ENCODE data around the gene IL3. TPM values are rescaled to one million over a fixed set of nuclear protein-coding genes. Genes with fewer than 3 reads are reported as not detected.

IL3 gene
- total RNA-seq, 4 donors from 2014 or later = not detected

DNA sequence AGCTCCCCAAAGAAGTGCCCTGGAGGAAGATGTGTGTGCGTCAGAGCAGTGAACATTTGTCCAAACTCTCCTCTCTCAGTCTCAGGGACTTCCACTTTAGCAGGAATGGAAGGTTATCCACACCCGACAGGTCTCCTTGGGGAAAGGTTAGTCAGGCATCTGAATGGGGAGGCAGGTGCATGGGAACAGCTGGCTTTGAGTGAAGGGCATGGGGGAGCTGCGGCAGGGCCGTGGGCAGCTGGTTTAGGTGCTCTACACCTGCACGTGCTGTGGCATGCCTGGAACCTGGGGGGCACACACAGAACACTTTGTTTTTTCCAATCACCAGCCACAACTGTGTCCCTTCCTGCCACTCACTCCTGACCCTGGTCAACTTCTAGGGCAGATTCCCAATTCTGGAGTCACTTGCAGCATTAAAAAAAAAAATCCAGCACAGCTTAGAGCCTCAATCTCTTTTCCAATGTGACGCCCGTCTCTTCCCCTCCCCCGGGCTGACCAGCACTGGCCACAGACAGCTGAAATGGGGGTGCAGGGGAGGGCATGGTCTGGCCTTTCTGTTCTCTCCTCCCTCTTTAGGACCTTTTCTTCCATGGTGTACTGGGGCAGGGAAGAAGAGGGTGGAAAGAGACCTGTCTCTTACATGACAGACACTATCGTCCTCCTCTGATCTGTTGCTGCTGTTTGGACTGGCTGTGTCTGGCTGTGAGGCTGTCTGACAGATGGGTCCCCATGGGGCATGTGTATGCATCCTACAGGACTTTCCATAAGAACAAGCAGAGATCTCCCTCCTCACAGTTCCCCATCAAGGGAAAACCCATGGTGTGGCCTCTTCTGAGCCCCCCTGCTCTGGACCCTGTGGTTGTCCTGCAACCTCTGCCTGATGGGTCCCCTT lies 9.5 kb upstream of the IL3 start:
- DNase-seq = no peak
- intact Hi-C loops (cut with DNase I) = no loop called here
- 79 to 82% methylated on average over 6 to 8 of the region's 9 CpGs for WGBS, 2 donors
- no peaks in the 10 kb centered on the region for H3K4me1 ChIP-seq
- H3K4me3 ChIP-seq = no peak overlapping the region
- H3K36me3 ChIP-seq = no peaks in the 10 kb centered on the region
- H3K27me3 ChIP-seq = peaks cover 0 to 4% (median 0%) of the 10 kb centered on the region in 4 donors
- H3K9me3 ChIP-seq = no peaks in the 10 kb centered on the region
- no peak overlapping the region for H3K27ac ChIP-seq
- TF ChIP-seq CTCF (IDR thresholded peaks at IDR 0.05) (no peak), POLR2A (IDR thresholded peaks at IDR 0.05) (no peak)

DNA sequence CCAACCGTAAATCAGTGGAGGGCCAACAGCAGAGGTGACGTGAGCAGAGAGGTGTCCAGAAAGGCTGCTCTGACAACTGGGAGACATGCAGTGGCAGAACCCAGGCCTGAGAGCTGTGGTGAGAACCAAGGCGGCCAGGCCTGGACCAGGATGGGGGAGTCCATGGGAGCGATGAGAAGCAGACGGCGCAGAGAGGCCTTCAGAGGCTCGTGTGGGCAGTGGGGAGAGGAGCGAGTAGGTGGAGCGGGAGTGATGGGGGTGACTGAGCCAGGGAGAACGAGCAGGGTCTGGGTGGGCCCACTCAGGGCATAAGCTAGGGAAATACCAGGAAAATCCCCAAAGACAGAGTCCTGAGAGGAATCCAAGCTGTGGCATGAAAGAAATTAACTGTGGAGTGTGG lies 7.9 kb upstream of the IL3 start:
- no peak for TF ChIP-seq CTCF (IDR thresholded peaks at IDR 0.05)
- no peak for DNase-seq
- H3K9me3 ChIP-seq = no peaks in the 10 kb centered on the region
- H3K27ac ChIP-seq = no peak overlapping the region
- 70 to 73% methylated on average over 10 of the region's 10 CpGs for WGBS, 2 donors
- no peaks in the 10 kb centered on the region for H3K36me3 ChIP-seq
- H3K27me3 ChIP-seq = peaks cover 0 to 4% (median 0%) of the 10 kb centered on the region in 4 donors
- H3K4me1 ChIP-seq = no peaks in the 10 kb centered on the region
- no peak overlapping the region for H3K4me3 ChIP-seq
- intact Hi-C loops (cut with DNase I) = no loop called here

DNA sequence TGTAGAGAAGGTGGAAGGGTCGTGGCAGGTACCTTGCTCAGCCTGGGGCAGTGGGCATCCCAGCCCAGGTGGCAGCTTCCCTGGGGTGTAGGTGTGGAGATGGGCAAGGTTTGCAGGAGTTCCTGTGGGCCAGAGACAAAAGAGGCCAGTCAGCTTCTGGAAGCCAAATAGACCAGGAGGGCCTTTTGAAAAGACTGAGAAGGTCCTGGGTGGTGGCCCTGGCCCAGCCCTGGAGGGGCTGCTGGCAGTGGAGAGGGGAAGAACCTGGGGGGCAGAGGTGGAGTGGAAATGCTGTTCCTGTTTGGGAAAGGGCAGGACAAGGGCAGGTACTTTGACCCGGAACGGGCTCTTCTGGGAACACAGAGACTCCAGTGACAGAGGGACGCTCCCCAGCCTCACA lies 7.0 kb upstream of the IL3 start:
- no peaks in the 10 kb centered on the region for H3K36me3 ChIP-seq
- intact Hi-C loops (cut with DNase I) = no loop called here
- TF ChIP-seq CTCF (IDR thresholded peaks at IDR 0.05) (no peak), POLR2A (IDR thresholded peaks at IDR 0.05) (no peak)
- 75 to 87% methylated on average over 2 to 4 of the region's 4 CpGs for WGBS, 2 donors
- no peaks in the 10 kb centered on the region for H3K9me3 ChIP-seq
- no peak overlapping the region for H3K4me3 ChIP-seq
- H3K27me3 ChIP-seq = peaks cover 0 to 4% (median 0%) of the 10 kb centered on the region in 4 donors
- no peaks in the 10 kb centered on the region for H3K4me1 ChIP-seq
- no peak for DNase-seq
- H3K27ac ChIP-seq = no peak overlapping the region

DNA sequence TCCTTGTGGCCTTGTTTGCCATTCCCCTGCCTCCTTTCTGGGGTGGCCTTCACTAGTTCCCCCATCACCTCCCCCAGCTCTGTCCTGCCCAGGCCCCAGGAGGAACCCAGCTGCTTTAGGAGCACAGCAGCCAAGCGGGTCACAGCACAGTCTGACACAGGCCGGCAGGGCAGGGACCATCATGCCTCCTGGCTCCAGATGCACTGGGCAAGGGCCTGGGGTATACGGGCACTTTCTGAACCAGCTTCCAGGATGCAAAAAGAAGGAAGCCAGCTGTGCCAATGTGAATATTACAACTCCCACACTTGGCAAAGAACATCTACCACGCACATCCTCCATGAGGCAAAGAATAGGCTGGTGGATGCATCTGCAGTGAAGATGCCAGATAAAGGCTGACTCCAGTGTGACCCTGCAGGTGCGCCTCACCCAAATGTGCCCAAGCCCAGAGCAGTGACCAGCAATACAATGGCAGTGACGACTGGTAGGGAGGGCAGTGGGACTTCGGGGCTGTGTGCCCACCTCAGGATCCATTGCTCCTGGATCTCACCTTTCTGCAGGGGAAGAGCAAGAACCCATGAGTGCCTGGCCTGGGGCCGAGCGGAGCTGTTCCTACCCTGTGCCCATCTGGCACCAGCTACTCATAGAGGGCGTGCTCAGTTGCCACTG lies 6.3 kb upstream of the IL3 start:
- Histone ChIP-seq H3K9me3 (no peaks in the 10 kb centered on the region), H3K36me3 (no peaks in the 10 kb centered on the region), H3K4me1 (no peaks in the 10 kb centered on the region), H3K4me3 (no peak overlapping the region), H3K27ac (no peak overlapping the region), H3K27me3 (peaks cover 0 to 4% (median 0%) of the 10 kb centered on the region in 4 donors)
- DNase-seq = no peak
- TF ChIP-seq POLR2A (IDR thresholded peaks at IDR 0.05) (no peak), CTCF (IDR thresholded peaks at IDR 0.05) (no peak)
- intact Hi-C loops (cut with DNase I) = no loop called here
- 78% methylated on average over 5 of the region's 10 CpGs; no CpG with 5 or more reads in 1 of the 2 donors for WGBS, 2 donors
